ENCODE measurements around the gene RESF1.

The RESF1 gene

GRCh38 chr12:32000373-32001005, 41.3 kb downstream of the RESF1 start:
- no peak overlapping the region for H3K27ac ChIP-seq
- TF ChIP-seq ZFX (IDR thresholded peaks at IDR 0.05; ENCODE audit: borderline replicate concordance), result no peak
- TF ChIP-seq CTCF (IDR thresholded peaks at IDR 0.05), result no peak

- TF ChIP-seq CTCF (IDR thresholded peaks at IDR 0.05) (no peak), ZFX (IDR thresholded peaks at IDR 0.05; ENCODE audit: borderline replicate concordance) (no peak)
- no peak overlapping the region for H3K27ac ChIP-seq
These were observed 43.8 kb downstream of the RESF1 start for GRCh38 chr12:32002848-32003493.

- H3K27ac ChIP-seq, result no peak overlapping the region
- TF ChIP-seq ZFX (IDR thresholded peaks at IDR 0.05; ENCODE audit: borderline replicate concordance) (no peak), CTCF (IDR thresholded peaks at IDR 0.05) (no peak)
These were observed 44.4 kb downstream of the RESF1 start for GRCh38 chr12:32003654-32004053.

GRCh38 chr12:32005496-32006125, 46.4 kb downstream of the RESF1 start:
- TF ChIP-seq CTCF (IDR thresholded peaks at IDR 0.05) (no peak), ZFX (IDR thresholded peaks at IDR 0.05; ENCODE audit: borderline replicate concordance) (no peak)
- H3K27ac ChIP-seq, result no peak overlapping the region
